ENCODE results near the gene NR1H2. TPM values are rescaled to one million over a fixed set of nuclear protein-coding genes. Genes with fewer than 3 reads are reported as not detected.
"Not testable (repeated sequence)": the region's sequence is repeated elsewhere in the genome, so short reads cannot be mapped to it uniquely, and the experiment has no call there.

The NR1H2 gene
- total and polyA plus RNA-seq, 12 donors, result 64.0 to 125 (median 74.9) TPM

- TF ChIP-seq CTCF (IDR thresholded peaks at IDR 0.05), result no peak
- ATAC-seq (no peak), DNase-seq (no peak)
- Histone ChIP-seq H3K4me3 (no peak overlapping the region), H3K27ac (no peak overlapping the region), H3K9me3 (peaks cover 0 to 17% (median 8%) of the 10 kb centered on the region in 11 donors), H3K27me3 (peaks cover 0 to 6% (median 0%) of the 10 kb centered on the region in 7 donors), H3K36me3 (no peaks in the 10 kb centered on the region), H3K4me1 (peaks cover 0 to 25% (median 0%) of the 10 kb centered on the region in 9 donors)
- intact Hi-C loops (cut with DNase I), result no loop called here
Measured at GRCh38 chr19:50340331-50340730, 35.9 kb upstream of the NR1H2 start.

- WGBS, 2 donors, result 85 to 92% methylated on average over 3 of the region's 3 CpGs
- Histone ChIP-seq H3K4me1 (peaks cover 0 to 25% (median 0%) of the 10 kb centered on the region in 9 donors), H3K27me3 (peaks cover 0 to 4% (median 0%) of the 10 kb centered on the region in 7 donors), H3K27ac (no peak overlapping the region), H3K9me3 (peaks cover 0 to 19% (median 9%) of the 10 kb centered on the region in 11 donors), H3K36me3 (no peaks in the 10 kb centered on the region), H3K4me3 (no peak overlapping the region)
- DNase-seq, result no peak
- intact Hi-C loops (cut with DNase I), result no loop called here
- no peak for TF ChIP-seq CTCF (IDR thresholded peaks at IDR 0.05)
- ATAC-seq, result peak in 4 of 8 donors; percentile 31 to 57 (median 50)
Measured at GRCh38 chr19:50341091-50341564, 35.1 kb upstream of the NR1H2 start.

- Histone ChIP-seq H3K4me3 (peak overlapping the region in 1 of 10 donors; percentile 11), H3K27me3 (no peaks in the 10 kb centered on the region), H3K36me3 (no peaks in the 10 kb centered on the region), H3K27ac (no peak overlapping the region), H3K9me3 (peaks cover 0 to 19% (median 9%) of the 10 kb centered on the region in 11 donors), H3K4me1 (peaks cover 0 to 25% (median 0%) of the 10 kb centered on the region in 9 donors)
- intact Hi-C loops (cut with DNase I), result no loop called here
- WGBS, 2 donors, result 69 to 75% methylated on average over 8 of the region's 8 CpGs
- DNase-seq (no peak), ATAC-seq (peak in 1 of 8 donors; percentile 29)
- no peak for TF ChIP-seq CTCF (IDR thresholded peaks at IDR 0.05)
Measured at GRCh38 chr19:50344661-50345318, 31.5 kb upstream of the NR1H2 start.

- WGBS, 2 donors, result 77 to 78% methylated on average over 8 of the region's 8 CpGs
- H3K36me3 ChIP-seq; DNase-seq; ATAC-seq; H3K4me3 ChIP-seq; intact Hi-C loops (cut with DNase I); H3K4me1 ChIP-seq; H3K27ac ChIP-seq; H3K27me3 ChIP-seq: not testable (repeated sequence)
- peaks cover 0 to 14% (median 9%) of the 10 kb centered on the region in 11 donors for H3K9me3 ChIP-seq
Measured at GRCh38 chr19:50347089-50347581, 29.1 kb upstream of the NR1H2 start.
